GM18511 (cell line): ENCODE measurements around the gene FN3K.

Experiments used
- ATAC-seq: cut with Tn5 transposase; IDR thresholded peaks from one replicate; pipeline ENCODE4 v1.9.1; 2021; ENCODE audit warnings: mild to moderate bottlenecking, moderate library complexity; ENCODE audit not compliant: unreplicated experiment

The FN3K gene

GRCh38 chr17:82734987-82735866 is at the start of gene FN3K:
Gene FN3K, plus strand, starts transcription at chr17:82735615. Its CDS starts 22 bp downstream, at chr17:82735637.
- ATAC-seq = no peak

- no peak for ATAC-seq
Observed at GRCh38 chr17:82686366-82687324, 48.8 kb upstream of the FN3K start.

- ATAC-seq = no peak
Observed at GRCh38 chr17:82687375-82687861, 48.0 kb upstream of the FN3K start.

GRCh38 chr17:82687871-82688270 is 47.5 kb upstream of the FN3K start:
- ATAC-seq = no peak

GRCh38 chr17:82689077-82689476 is 46.3 kb upstream of the FN3K start:
- ATAC-seq = no peak

- no peak for ATAC-seq
Observed at GRCh38 chr17:82690786-82691489, 44.5 kb upstream of the FN3K start.

GRCh38 chr17:82691714-82692113 is 43.7 kb upstream of the FN3K start:
- no peak for ATAC-seq

GRCh38 chr17:82692268-82692667 is 43.1 kb upstream of the FN3K start:
- ATAC-seq = no peak

- no peak for ATAC-seq
Observed at GRCh38 chr17:82693168-82693867, 42.1 kb upstream of the FN3K start.

- ATAC-seq = no peak
Observed at GRCh38 chr17:82694647-82695046, 40.8 kb upstream of the FN3K start.

GRCh38 chr17:82696259-82696658 is 39.2 kb upstream of the FN3K start:
- no peak for ATAC-seq

- no peak for ATAC-seq
Observed at GRCh38 chr17:82696916-82697807, 38.3 kb upstream of the FN3K start.

GRCh38 chr17:82697808-82698064 is 37.7 kb upstream of the FN3K start:
- ATAC-seq = no peak

GRCh38 chr17:82698065-82698973 is 37.1 kb upstream of the FN3K start, which contains the start of gene RAB40B:
Gene RAB40B, minus strand, starts transcription at chr17:82698698. Its CDS starts 102 bp downstream, at chr17:82698596.
- peak; percentile 96 for ATAC-seq

- no peak for ATAC-seq
Observed at GRCh38 chr17:82698974-82699442, 36.4 kb upstream of the FN3K start.

GRCh38 chr17:82699551-82699950 is 35.9 kb upstream of the FN3K start:
- no peak for ATAC-seq

- no peak for ATAC-seq
Observed at GRCh38 chr17:82702231-82702927, 33.0 kb upstream of the FN3K start.
